Measurements from ENCODE around the gene ST3GAL5. TPM values are rescaled to one million over a fixed set of nuclear protein-coding genes. Genes with fewer than 3 reads are reported as not detected.

The ST3GAL5 gene
- total and polyA plus RNA-seq, 2 of the 8 experiments (the other 6 are each of a cell fraction or from before 2014, with no cell fraction given), result 1.9 to 4.5 TPM

- TF ChIP-seq CHD7 (IDR thresholded peaks at IDR 0.05; ENCODE audit: insufficient replicate concordance, low read length) (no peak), ASH2L (IDR thresholded peaks at IDR 0.05; ENCODE audit: low read length) (no peak), POU5F1 (IDR thresholded peaks at IDR 0.05; ENCODE audit: low read depth, low read length) (no peak), KDM4A (IDR thresholded peaks at IDR 0.05; ENCODE audit: low read depth, low read length, severe bottlenecking) (no peak), KDM1A (IDR thresholded peaks at IDR 0.05; ENCODE audit: borderline replicate concordance, low read length) (no peak), CTCF (IDR thresholded peaks at IDR 0.05; ENCODE audit: control extremely low read depth in 1 of 3, insufficient read depth in 1 of 3, low read depth in 1 of 3, low read length in 3 of 3) (no peak)
Measured at GRCh38 chr2:85853499-85854165, 35.2 kb downstream of the ST3GAL5 start (continued).

Data from H1 (cell line).